OCI-LY1 (cell line): Measurements from ENCODE around the gene CD33.

Experiments
- H2AFZ ChIP-seq: fragments of 200-600 bp; sonication (generic), shearing (Covaris generic); 2 replicates; pipeline ENCODE4 v1.6.0; 2014; ENCODE audit warnings: antibody characterized with exemption, mild to moderate bottlenecking, low read length
- H3F3A ChIP-seq: fragments of 200-600 bp; sonication (generic), shearing (Covaris generic); 2 replicates; pipeline ENCODE4 v1.6.0; 2014; ENCODE audit warnings: mild to moderate bottlenecking, antibody characterized with exemption, low read length, moderate library complexity; ENCODE audit not compliant: insufficient read depth
- H3K27ac ChIP-seq: fragments of 200-600 bp; sonication (generic); 2 replicates; pipeline ENCODE4 v1.5.1; 2014; ENCODE audit warnings: low read length, mixed run types, mild to moderate bottlenecking, low read depth; ENCODE audit not compliant: poor library complexity, severe bottlenecking
- H3K27me3 ChIP-seq: fragments of 200-600 bp; sonication (generic); 2 replicates; pipeline ENCODE4 v1.6.0; 2014; ENCODE audit warnings: antibody characterized with exemption, mild to moderate bottlenecking, low read length, moderate library complexity; ENCODE audit not compliant: insufficient read depth
- H3K36me3 ChIP-seq: fragments of 200-600 bp; sonication (generic); 2 replicates; pipeline ENCODE4 v1.6.1; 2014; ENCODE audit warnings: mild to moderate bottlenecking, antibody characterized with exemption, low read length, moderate library complexity, mixed read lengths; ENCODE audit not compliant: insufficient read depth
- H3K4me1 ChIP-seq: fragments of 200-600 bp; sonication (generic); 2 replicates; pipeline ENCODE4 v1.5.1; 2014; ENCODE audit warnings: mild to moderate bottlenecking, low read length, moderate library complexity; ENCODE audit not compliant: insufficient read depth, severe bottlenecking
- H3K4me2 ChIP-seq: fragments of 200-600 bp; sonication (generic), shearing (Covaris generic); 2 replicates; pipeline ENCODE4 v1.6.1; 2014; ENCODE audit warnings: low read length
- H3K4me3 ChIP-seq: fragments of 200-600 bp; sonication (generic); 2 replicates; pipeline ENCODE4 v1.5.1; 2014; ENCODE audit warnings: low read length, low read depth, mild to moderate bottlenecking, mixed read lengths; ENCODE audit not compliant: poor library complexity, severe bottlenecking
- H3K79me2 ChIP-seq: fragments of 200-600 bp; shearing (Covaris generic); 2 replicates; pipeline ENCODE4 v1.6.1; 2016; ENCODE audit warnings: mixed run types, low read length, mixed read lengths; ENCODE audit not compliant: insufficient read depth
- H3K9ac ChIP-seq: fragments of 200-600 bp; sonication (generic), shearing (Covaris generic); 2 replicates; pipeline ENCODE4 v1.6.1; 2014; ENCODE audit warnings: mild to moderate bottlenecking, low read length, mixed read lengths
- H3K9me2 ChIP-seq: fragments of 200-600 bp; sonication (generic), shearing (Covaris generic); 2 replicates; pipeline ENCODE4 v1.6.1; 2014; ENCODE audit warnings: low read depth, mild to moderate bottlenecking, low read length, mixed read lengths
- H3K9me3 ChIP-seq: fragments of 200-600 bp; shearing (Covaris generic); 2 replicates; pipeline ENCODE4 v1.6.1; 2014; ENCODE audit warnings: low read length, mixed read lengths
- H4K20me1 ChIP-seq: fragments of 200-600 bp; sonication (generic), shearing (Covaris generic); 2 replicates; pipeline ENCODE4 v1.6.0; 2016; ENCODE audit warnings: mild to moderate bottlenecking, low read length; ENCODE audit not compliant: insufficient read depth
- EZH2 ChIP-seq: fragments of 200-600 bp; sonication (generic), shearing (Covaris generic); IDR thresholded peaks from 2 replicates; pipeline ENCODE4 v1.8.0; 2017; ENCODE audit warnings: borderline replicate concordance, mixed run types, mild to moderate bottlenecking, antibody characterized with exemption, low read length, moderate library complexity, mixed read lengths
- TF ChIP-seq, protein P1 (sequence below): fragments of 200-600 bp; sonication (generic), shearing (Covaris generic); IDR thresholded peaks from 2 replicates; pipeline ENCODE4 v1.5.1; 2017; ENCODE audit warnings: mild to moderate bottlenecking, antibody characterized with exemption, low read length, moderate library complexity, mixed read lengths

The CD33 gene

GRCh38 chr19:51272183-51272810 is 47.4 kb downstream of the CD33 start:
- TF ChIP-seq, protein P1, sequence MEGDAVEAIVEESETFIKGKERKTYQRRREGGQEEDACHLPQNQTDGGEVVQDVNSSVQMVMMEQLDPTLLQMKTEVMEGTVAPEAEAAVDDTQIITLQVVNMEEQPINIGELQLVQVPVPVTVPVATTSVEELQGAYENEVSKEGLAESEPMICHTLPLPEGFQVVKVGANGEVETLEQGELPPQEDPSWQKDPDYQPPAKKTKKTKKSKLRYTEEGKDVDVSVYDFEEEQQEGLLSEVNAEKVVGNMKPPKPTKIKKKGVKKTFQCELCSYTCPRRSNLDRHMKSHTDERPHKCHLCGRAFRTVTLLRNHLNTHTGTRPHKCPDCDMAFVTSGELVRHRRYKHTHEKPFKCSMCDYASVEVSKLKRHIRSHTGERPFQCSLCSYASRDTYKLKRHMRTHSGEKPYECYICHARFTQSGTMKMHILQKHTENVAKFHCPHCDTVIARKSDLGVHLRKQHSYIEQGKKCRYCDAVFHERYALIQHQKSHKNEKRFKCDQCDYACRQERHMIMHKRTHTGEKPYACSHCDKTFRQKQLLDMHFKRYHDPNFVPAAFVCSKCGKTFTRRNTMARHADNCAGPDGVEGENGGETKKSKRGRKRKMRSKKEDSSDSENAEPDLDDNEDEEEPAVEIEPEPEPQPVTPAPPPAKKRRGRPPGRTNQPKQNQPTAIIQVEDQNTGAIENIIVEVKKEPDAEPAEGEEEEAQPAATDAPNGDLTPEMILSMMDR = no peak
- TF ChIP-seq EZH2 = no peak
- H3K9me2 ChIP-seq = no peaks in the 10 kb centered on the region
- no peaks in the 10 kb centered on the region for H3K9me3 ChIP-seq
- H3F3A ChIP-seq = no peaks in the 10 kb centered on the region
- H3K4me3 ChIP-seq = no peak overlapping the region
- H3K4me2 ChIP-seq = no peak overlapping the region
- no peak overlapping the region for H3K27ac ChIP-seq
- H3K27me3 ChIP-seq = no peaks in the 10 kb centered on the region
- H3K79me2 ChIP-seq = no peaks in the 10 kb centered on the region
- H3K4me1 ChIP-seq = no peaks in the 10 kb centered on the region
- H3K36me3 ChIP-seq = no peaks in the 10 kb centered on the region
- no peaks in the 10 kb centered on the region for H4K20me1 ChIP-seq
- H3K9ac ChIP-seq = no peak overlapping the region
- no peak overlapping the region for H2AFZ ChIP-seq

DNA sequence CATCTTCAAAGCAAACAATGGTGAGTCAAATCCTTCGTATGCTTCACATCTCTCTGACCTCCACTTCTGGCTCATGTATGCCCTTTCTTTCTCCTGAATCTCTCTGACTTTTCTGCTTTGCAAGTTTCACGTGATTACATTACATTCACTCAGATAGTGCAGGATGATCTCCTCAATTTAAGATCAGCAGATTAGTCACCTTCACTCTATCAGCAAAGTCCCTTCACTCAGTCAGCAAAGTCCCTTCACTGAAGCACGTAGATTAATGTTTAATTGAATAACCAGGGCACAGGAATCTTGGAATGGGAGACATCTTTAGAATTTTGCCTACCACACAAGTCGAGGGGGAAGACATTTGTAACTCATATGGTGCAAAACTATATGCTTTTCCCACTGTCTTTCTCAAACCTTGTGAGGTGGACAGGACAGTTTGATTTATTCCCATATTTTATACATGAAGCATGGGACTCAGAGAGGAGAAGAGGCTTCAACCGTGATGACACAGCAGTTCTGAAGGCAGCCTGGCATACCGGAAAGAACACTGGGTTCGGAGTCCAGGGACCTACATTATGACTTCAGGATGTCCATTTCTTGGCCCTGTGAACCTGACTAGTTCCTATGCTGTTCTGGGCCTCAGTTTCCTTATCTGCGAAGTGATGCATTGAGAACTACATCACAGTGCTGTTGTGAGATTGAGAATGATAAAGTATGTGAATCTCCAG is 49.3 kb downstream of the CD33 start:
- no peak for TF ChIP-seq EZH2
- TF ChIP-seq, protein P1 = no peak
- no peak overlapping the region for H3K9ac ChIP-seq
- no peak overlapping the region for H3K4me3 ChIP-seq
- no peak overlapping the region for H3K4me2 ChIP-seq
- H3K9me2 ChIP-seq = no peaks in the 10 kb centered on the region
- no peaks in the 10 kb centered on the region for H3K4me1 ChIP-seq
- no peaks in the 10 kb centered on the region for H4K20me1 ChIP-seq
- H3K27ac ChIP-seq = no peak overlapping the region
- H3F3A ChIP-seq = no peaks in the 10 kb centered on the region
- no peaks in the 10 kb centered on the region for H3K27me3 ChIP-seq
- H3K79me2 ChIP-seq = no peaks in the 10 kb centered on the region
- H2AFZ ChIP-seq = no peak overlapping the region
- no peaks in the 10 kb centered on the region for H3K9me3 ChIP-seq
- no peaks in the 10 kb centered on the region for H3K36me3 ChIP-seq

DNA sequence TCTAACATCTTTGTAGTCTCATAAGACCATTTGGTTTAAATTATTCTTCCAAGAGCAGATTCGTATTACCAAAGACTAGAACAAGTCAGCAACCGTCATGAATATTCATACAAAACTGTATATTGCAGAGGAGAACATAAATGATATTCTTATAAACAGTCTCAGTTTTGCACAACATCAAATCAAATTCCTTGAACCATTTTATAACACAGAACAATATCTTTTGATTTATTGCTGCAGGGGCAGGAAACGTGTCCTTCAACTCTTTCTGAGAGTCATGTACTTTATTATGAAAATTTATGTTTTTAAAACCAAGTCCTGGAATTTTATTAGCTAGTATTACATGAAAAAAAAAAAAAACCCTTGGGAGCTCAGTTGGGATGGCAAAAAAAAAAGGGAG is 52.2 kb downstream of the CD33 start:
- Histone ChIP-seq H3K79me2 (no peaks in the 10 kb centered on the region), H3K9me3 (no peaks in the 10 kb centered on the region), H3K4me1 (no peaks in the 10 kb centered on the region), H3K27me3 (no peaks in the 10 kb centered on the region), H4K20me1 (no peaks in the 10 kb centered on the region), H3K36me3 (no peaks in the 10 kb centered on the region), H3K9me2 (no peaks in the 10 kb centered on the region), H3K4me2 (no peak overlapping the region), H2AFZ (no peak overlapping the region), H3F3A (no peaks in the 10 kb centered on the region), H3K27ac (no peak overlapping the region), H3K4me3 (no peak overlapping the region), H3K9ac (no peak overlapping the region)
- no peak for TF ChIP-seq EZH2
- TF ChIP-seq, protein P1 = no peak
